ENCODE results near the gene FAM163B.

FAM163B gene

DNA sequence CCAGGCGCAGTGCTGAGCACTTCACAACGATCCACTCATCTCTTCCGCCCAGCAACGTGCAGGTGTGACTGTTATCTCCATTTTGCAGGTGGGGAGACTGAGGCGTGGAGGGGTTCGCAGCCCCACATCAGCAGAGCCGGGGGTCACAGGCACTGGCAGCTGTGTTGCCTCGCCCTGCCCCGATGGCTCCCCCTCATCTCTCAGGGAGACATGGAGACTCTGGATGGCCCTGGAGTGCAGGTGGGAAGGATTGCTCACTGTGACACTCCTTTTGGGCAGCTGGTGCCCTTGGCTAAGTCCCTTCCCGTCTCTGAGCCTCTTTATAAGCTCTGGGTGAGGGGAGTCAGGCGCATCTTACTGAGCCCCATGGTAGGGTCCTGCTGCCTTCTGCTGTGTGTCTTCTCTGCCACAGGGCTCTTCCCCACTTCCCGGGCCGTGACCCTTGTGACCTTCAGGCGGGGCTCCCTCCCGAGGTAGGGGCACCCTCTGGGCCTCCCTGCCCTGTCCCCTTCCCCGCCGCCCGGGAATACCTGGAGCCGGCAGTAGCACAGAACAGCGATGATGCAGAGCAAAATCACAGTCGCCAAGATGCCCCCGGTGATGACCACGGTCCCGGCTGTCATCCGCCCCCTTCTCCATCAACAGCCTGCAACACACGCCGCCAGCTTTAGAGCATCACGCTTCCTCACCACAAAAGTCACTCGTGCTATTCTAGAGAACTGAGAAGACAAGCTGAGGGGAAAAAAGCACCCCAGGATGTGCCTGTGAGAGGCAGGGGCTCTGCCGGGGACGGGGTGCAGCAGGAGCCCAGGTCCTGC lies 29.4 kb downstream of the FAM163B start:
- no peak for DNase-seq

DNA sequence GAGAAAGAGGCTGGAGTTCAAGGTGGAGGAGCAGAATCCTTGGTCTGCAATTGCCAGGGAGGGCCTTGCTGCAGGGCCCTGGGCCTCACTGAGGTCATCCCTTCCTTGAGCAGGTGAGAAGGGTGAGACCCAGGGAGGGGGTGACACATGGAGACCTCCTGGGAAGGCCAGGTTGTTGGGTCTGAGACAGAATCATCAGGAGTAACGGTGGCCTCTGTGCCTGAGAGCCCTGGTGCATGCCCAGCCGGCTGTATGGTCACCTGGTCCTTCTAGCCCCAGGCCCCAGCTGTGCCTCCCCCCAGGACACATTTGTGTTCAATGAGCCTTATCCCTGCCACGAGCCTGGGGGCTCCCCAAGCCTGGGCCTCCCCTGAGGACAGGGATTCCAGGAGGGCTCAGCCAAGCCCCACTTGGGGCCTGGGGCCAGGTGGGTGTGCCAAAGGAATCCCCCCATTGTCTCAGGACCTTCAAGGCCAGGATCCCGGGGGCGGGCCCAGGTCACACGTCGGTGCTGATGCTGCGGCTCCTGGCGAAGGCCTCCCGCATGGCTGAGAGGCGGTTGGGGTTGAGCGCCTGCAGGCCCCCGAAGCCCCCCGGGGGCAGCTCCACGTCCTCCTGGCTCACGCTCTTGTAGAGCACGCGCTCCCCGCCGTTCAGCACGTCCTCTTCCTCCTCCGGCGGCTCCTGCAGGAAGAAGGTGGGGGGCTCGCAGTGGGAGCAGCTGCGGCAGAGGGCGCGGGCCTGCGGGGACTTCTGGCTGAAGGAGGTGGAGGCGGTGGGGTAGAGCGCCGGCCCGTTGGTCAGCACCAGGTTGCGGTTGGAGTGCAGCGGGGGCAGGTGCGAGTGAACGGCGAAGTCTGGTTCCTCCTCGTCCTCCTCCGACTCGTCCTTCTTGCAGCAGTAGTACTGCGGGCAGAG lies 30.4 kb downstream of the FAM163B start:
- DNase-seq: no peak

DNA sequence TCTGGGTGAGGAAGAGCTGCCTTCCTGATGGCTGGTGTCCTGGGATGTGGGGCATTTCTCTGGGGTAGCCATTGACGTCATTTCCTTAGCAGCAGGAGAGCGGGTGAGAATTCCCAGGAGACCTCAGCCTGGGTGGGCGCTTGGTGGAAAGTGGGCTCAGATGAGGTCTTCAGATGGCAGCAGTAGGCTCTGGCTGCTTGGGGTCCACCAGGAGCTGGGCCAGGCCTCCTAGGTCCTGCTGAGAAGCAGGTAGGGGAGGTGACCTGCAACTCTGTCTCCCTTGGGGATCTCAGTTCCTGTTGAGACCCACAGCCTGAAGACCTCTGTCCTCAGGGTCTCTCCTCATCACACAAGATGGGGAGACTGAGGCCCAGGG lies 31.5 kb downstream of the FAM163B start:
- no peak for DNase-seq

DNA sequence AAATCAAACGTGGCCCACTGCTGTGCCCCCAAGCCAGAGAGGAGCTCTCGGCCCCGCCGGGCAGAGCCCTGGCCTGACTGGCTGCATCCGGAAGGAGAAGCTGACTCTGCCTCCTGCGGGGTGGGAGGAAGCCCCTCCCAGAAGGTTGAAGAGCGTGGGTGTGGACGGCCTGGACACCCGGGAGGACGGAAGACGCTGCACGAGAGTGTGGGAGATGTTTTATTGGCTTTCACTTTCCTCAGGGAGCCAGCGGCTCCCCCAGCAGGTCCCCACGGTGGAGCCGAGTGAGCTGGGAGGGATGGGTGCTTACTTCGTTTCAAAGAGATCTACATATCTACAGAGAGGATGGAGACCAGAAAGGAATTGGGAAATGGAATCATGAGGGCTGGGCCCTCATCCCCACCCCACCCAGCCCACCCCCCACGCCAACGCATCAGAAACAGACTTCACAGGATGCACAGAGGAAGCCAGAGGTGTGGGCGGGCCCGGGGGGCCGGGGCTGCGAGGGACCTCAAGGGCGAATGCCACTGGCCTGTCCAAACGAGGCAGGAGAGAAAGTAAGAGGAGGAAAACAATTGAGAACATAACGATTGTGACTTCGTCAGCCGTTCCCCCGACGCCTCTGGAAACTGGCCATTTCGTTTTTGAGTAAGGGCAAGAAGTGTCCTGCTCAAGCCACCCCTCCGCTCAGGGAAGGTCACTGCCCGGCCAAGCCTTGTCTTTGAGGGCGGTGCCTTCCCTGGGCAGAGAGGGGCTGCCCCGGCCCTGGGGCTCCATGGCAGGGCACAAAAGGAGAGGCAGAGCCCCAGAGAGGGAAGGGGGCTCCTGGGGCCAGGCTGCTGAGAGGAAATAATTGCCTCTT lies 32.1 kb downstream of the FAM163B start:
- DNase-seq: no peak

DNA sequence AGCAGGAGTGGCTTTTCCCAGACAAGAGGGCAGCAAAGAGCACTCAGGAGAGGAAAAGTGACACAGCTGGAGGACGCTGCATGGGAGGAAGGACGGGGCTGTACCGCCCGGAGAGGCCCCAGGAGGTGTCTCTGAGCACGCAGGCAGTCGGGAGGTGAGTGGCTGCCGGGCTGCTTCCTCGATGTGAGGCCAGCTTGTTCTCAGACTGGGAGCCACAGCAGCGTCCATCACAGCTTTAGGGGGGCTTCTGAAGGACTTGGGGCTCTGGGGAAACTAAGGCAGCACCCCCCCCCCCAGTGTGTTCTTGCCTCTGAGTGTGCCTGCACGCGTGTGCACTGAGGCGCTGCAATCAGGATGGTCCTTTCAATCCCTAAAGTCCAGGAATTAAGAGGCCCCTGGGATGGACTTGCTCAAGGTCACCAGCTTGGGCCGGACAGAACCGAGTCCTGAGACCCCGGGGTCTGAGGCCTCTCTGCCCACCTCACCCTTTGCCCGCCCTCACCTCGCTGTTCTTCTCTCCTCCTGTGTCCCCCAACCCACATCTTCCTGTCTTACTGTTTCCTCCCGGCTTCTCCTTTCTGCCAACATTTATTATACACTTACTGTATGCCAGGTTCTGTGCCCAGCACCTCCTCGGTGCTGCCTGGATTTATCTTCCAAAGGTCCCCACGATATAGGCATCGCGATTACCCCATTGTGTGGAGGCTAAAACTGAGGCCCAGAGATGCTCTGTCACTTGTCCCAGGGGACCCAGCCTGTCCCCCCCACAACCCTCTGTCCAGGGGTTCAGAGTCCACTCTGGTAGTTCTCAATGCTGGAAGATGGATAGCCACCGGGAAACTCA lies 32.9 kb downstream of the FAM163B start:
- DNase-seq: no peak

DNA sequence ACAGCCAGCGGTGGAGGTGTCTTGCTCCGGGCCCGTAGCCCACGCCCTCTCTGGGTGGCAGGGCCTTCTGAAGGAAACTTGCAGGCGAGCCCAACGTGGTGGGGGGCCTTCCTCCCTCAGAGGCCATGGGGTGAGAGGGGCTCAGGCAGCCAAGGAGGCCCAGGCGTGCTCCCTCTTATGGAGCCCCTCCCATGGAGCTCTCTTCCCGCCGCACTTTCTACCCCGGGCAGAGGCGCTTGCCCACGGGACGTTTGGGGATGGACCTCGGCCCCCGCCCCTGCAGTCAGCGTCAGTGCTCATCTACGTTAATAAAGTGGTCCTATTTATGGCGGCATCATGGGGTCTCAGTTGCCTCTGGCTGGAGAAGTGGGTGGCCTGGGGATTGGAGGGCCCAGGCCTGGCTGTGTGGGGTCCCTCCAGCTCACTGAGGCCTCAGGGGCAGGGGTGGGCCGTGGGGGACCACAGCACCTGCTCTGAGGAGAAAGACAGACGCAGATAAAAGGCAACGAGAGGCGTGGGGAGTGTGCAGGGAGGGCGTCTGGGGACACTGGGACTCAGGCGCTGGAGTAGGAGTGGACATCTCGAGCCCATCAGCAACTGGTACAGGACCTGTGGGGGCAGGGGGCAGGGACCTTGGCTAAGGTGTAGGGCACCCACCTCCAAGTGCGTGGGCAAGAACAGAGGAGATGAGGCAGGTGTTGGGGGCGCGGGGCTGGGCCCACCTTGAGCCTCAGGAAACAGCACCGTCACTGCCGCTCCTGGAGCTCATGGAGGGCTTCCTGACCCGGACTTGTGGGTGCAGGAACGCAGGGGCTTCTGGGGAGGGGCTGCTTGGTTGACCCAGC lies 33.8 kb downstream of the FAM163B start:
- DNase-seq: no peak

DNA sequence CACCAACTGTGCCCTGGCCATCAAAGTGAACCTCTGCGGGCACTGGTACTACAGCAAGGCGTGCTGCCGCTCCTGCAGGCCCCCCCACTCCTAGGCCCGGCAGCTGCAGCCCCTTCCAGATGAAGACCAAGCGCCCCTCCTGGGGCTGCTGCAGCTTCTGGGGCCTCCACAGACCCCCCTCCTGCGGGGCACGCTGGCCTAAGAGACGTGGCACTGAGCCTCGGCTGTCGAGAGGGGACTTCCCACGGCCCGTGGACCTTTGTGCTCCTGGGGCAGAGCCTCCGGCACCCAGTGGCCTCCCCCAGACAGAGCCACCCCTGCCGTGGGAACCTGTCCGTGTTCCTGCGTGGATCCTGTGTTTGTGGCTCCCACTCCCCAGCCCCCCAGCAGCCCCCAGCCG lies 34.4 kb downstream of the FAM163B start:
- DNase-seq: no peak

DNA sequence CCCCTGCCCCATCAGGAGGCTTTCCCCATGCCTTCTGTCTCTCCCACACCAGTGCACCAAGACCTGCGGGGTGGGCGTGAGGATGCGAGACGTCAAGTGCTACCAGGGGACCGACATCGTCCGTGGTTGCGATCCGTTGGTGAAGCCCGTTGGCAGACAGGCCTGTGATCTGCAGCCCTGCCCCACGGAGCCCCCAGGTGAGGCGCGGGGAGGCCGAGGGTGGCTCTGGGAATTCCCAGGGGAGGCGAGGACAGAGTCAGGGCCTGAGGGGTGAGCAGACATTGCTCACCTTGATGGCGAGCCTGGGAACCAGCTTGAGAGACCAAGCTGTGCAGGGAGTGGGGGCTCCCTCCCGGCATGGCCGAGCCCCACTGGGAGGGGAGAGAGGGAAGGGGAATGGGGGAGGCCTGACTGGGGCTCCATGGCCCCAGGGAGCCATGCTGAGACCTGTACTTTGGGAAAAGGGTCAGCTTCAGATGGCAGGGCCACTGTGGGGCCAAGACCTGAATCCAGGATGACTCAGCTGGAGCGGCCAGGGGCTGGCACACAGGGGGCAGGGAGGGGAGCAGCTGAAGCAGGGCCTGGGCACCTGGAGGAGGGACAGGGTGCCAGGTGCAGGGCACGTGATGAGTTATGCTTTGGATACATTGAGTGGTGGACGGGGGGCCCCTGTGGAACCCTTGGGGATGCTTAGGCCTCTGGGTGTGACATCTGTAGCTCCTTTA lies 35.2 kb downstream of the FAM163B start:
- no peak for DNase-seq

DNA sequence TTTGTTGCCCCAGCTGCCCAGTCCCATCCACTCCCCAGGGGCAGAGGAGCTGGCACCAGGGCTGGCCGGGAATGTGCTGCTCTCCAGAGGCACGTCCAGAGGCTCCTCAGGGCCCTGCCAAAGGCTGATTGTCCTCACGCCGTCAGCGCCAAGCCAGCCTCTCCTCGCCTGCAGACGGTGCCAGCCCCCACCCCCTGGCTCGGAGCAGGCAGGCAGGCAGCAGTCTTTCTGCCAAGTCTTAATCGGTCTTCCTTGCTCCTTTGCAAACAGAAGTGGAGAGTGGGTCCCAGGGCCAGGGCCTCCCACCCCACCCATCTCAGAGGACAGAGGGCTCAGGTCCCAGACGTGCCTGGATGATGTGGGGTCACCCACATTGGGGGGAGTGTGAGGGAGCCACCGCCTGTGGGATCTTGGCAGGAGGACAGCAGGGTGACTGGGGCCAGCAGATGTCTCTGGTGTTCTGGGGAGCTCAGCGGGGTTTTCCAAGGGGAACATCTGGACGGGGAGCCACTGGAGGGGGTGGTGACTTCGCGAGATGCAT lies 36.3 kb downstream of the FAM163B start:
- DNase-seq: peak; percentile 85

DNA sequence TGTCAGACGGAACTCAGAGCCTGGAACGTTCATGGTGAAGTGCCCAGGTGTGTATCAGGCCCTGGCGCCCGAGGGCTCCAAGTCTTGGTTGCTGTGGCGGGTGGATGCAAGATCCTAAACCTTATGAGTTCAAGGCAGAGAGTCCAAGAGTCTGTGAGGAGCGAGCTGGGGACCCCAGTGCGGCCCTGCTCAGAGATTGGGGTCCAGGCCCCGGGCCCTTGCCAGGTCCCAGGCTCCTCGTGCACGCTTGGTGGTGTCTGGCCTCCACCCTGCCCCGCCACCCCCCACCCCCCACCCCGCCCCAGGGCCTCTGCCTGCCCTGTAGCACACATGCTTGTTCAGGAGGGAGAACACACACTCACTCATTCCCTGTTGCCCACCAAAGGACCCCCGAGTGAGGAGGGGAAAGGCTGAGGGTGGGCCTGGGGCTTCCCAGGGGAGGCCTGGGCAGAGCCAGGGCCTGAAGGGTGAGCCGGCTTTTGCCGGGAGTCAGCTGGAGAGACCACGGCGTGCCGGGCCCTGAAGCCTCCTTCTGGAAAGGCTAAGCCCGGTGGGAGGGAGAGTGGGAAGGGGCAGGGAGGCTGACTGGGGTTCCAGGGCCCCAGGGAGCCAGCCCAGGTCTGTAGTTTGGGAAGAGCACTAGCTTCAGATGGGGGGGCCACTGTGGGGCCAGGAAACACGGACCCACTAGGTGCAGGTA lies 37.1 kb downstream of the FAM163B start:
- no peak for DNase-seq

DNA sequence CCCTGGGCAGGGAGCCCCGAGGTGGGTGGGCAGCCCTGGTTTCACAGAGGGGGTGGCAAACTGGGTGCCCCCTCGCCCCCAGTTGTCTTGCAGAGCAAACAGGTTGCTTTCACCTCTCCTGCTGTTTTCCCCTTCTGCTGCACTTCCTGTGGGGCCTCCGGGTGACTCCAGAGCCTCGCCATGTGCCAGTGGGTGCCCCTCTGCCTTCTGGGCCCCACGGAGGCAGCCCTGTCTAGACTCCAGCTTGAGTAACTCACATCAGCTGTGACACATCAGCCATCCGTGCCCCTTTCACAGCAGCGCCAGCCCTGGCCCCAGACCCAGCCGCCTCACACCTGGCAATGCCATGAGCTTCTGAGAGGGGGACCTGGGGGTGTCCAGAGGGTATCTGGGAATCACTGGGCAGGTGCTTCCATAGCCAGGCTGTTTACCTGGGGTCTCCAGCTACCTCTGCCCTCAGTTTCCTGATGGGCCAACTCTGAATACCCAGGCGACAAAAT lies 37.7 kb downstream of the FAM163B start:
- DNase-seq: peak; percentile 34

DNA sequence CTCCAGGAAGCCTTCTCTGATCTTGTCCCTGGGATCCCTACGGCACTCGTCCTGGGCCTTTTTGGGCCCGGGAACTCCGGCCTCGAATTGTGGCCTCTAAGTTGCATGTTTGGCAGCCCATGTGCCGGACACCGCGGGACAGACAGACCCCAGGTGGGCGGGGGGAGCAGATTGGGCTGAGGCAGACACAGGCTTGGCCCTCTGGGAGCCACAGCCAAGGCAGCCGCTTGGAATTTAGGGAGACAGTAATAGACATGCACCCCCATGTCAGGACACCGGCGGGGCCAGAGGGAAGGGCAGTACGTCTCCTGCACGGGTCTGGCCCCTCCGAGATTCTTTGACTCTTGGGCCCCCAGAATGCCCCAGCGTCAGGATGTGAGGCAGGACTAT lies 38.5 kb downstream of the FAM163B start:
- no peak for DNase-seq

DNA sequence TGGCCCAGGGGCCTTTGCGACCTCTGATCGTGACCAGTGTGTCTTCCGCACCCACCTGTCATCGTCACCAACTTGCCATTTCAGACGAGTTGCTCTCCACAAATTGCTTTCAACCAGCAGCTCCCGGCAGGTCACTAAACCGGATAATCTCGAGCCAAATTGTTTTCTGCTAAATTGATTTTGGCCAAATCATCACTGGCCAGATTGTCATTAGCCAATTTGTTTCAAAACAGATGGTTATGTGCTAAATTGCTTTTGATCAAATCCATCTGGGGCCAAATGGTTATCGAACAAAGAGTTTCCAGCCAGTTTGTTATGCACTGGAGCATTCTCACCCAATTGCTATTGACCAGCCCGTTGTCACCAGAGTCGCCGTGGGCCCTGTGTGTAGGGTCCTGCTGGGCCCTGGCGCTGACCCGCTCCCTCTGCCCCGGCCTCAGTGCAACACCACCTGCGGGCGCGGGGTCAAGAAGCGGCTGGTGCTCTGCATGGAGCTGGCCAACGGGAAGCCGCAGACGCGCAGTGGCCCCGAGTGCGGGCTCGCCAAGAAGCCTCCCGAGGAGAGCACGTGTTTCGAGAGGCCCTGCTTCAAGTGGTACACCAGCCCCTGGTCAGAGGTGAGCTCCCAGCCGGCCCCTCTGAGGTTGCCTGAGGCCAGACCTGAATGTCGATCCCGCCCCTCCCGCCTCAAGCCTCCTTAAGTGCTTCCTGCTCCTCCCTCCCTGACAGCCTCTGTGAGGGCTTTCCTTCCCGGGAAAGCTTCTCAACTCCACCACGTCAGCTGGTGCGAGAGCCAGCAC lies 39.1 kb downstream of the FAM163B start:
- no peak for DNase-seq

DNA sequence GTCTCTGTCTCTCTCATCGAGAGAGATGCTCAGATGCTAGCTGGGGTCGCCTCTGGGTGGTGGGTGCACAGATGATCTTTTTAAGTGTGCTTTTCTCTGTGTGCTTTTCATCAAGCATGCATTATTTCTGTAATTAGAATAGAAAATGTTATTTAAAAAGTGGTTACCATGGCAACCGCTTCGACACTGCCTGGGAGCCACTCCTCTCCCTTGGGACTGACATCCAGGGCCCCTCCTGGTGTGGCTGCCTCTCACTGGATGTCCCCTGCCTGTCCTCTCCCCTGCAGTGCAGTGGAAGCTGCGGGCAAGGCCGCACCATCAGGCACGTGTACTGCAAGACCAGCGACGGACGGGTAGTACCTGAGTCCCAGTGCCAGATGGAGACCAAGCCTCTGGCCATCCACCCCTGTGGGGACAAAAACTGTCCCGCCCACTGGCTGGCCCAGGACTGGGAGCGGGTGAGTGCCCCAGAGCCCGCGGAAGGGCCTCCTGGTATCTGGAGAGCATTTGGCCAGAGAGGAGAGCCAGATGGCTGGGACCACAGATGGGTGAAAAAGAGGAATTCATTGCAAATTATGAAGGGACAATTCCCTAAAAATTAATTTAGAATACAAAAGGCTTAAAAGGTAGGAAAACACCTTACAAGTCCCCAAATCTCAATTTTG lies 39.9 kb downstream of the FAM163B start:
- DNase-seq: no peak

DNA sequence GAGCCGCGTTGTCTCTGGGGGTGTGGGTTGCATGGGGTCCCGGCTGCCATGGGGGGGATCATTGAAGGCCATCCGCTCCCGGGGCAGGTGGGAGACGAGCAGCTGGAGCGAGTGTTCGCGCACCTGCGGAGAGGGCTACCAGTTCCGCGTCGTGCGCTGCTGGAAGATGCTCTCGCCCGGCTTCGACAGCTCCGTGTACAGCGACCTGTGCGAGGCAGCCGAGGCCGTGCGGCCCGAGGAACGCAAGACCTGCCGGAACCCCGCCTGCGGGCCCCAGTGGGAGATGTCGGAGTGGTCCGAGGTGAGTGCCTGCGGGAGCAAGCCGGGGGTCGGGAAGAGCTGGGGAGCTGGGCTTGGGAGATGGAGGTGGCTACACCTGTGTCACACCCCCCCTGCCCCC lies 41.0 kb downstream of the FAM163B start:
- no peak for DNase-seq

DNA sequence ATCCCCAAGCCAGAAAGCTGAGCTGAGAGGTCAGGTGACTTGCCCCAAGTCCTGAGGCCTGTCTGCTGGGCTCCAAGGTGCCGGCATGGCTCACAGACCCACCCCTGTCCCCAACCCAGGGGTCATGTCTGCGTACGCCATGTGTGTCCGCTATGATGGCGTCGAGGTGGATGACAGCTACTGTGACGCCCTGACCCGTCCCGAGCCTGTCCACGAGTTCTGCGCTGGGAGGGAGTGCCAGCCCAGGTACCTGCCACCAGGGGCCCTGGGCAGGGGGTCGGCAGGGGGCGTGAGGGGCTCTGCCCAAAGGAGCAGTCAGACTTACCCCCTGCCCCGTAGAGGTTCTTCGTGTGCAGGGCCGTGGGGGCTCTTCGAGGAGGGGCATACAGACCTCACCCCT lies 42.4 kb downstream of the FAM163B start:
- no peak for DNase-seq

DNA sequence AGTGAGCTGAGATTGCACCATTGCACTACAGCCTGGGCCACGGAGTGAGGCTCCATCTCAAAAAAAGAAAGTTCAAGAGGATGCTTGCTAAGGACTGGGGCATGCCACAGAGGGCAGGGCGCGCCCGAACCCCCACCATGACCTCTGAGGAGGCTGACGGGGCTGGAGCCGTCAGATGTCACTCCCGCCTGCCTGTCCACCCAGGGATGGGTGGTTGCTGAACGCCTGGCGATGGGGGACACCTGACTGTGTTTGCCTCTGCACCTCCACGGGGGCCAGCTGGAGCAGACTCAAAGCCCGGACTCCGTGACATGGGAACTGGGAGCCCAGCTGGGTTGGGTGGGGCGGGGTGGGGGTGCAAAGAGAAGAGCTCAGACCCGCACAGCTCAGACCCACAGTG lies 42.8 kb downstream of the FAM163B start:
- no peak for DNase-seq
